NCI-H1694 treated with DMSO at 0.1 percent for 48 hours (cell line): ENCODE results near the gene DNAJC27.

Experiments used
- DNase-seq: peaks from one replicate; lab custom pipeline; 2025; lab: John Stamatoyannopoulos, UW

DNAJC27 gene

DNA sequence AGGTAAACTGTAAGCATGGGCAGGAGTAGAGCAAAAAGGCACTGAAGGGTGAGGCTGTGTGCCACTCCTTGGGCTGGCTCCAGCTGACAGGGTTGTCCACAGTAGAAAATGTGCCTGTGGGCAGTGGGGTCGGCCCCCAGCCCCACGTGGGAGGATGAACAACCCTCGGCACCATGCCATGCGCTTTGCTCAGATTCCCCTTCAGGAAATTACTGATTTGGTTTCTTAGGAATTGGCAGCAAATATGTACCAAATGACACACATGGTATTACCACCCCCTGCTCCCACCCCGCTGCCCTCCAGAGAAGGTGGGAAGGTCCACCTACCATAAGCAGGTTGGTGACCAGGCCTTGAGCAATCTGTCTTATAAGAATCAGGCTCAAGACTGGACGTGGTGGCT is 65.3 kb downstream of the DNAJC27 start:
- no peak for DNase-seq

- DNase-seq, result no peak
Measured at GRCh38 chr2:24903161-24904103, 68.3 kb downstream of the DNAJC27 start.

DNA sequence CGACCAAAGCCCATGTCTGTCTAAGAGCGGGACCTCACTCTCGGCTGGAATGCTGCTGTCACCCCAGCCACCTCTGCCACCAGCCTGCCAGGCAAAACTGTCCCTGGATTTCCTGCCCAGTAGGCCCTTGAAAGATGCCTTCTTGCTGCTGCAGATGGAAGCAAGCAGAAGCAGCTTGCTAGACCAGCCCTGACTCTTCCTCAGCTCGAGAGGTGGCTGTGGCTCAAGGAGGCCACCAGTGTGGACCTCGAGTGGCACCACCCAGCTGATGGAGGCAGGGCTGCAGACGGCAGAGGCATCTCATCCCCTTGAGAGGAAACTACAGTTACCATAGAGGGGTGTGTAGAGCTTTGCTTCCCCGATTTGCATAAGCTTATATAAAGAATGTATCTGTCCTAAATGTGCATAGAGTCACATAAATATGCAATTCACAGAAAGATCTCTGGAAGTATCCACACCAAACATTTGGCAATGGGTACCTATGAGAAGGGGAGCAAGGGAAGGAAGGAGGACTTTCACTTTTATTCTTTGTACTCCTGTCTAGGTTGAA is 72.3 kb downstream of the DNAJC27 start:
- no peak for DNase-seq

GRCh38 chr2:24898122-24899109 is 73.3 kb downstream of the DNAJC27 start:
- no peak for DNase-seq

DNA sequence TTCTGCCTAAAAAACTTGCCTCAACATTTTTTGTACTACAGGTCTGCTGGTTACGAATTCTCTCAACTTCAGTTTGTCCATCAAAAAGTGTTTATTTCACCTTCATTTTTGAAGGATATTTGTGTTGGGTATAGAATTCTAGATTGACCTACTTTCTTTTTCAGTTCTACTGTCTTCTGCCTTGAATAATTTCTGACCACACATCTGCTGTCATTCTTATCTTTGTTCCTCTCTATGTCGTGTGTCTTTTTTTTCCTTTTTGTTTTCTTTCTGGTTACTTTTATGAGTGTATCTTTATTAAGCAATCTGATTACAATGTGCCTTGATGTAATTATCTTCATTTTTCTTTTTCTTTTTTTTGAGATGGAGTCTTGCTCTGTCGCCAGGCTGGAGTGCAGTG is 77.0 kb downstream of the DNAJC27 start:
- no peak for DNase-seq

GRCh38 chr2:24893934-24894333 is 77.8 kb downstream of the DNAJC27 start:
- no peak for DNase-seq
